Osteocyte (in vitro differentiated cells): ENCODE results near the gene TLR4. TPM values are rescaled to one million over a fixed set of nuclear protein-coding genes. Genes with fewer than 3 reads are reported as not detected.

Source experiments
- DNase-seq: peaks from one replicate; pipeline ENCODE4 v3.0.0; 2021; ENCODE audit warnings: mixed read lengths; ENCODE audit not compliant: unreplicated experiment; ENCODE audit errors: extremely low spot score
- H3K27ac Mint-ChIP-seq: one replicate; pipeline ENCODE4 v1.8.0; 2021; ENCODE audit warnings: mild to moderate bottlenecking, mixed read lengths; ENCODE audit not compliant: unreplicated experiment
- H3K27me3 Mint-ChIP-seq: one replicate; pipeline ENCODE4 v1.8.0; 2021; ENCODE audit warnings: mixed read lengths; ENCODE audit not compliant: unreplicated experiment
- H3K36me3 Mint-ChIP-seq: one replicate; pipeline ENCODE4 v1.8.0; 2021; ENCODE audit warnings: mixed read lengths; ENCODE audit not compliant: unreplicated experiment
- H3K4me1 Mint-ChIP-seq: one replicate; pipeline ENCODE4 v1.8.0; 2021; ENCODE audit warnings: mixed read lengths; ENCODE audit not compliant: unreplicated experiment
- H3K4me3 Mint-ChIP-seq: one replicate; pipeline ENCODE4 v1.8.0; 2021; ENCODE audit warnings: mild to moderate bottlenecking, moderate library complexity, mixed read lengths; ENCODE audit not compliant: unreplicated experiment
- H3K9me3 Mint-ChIP-seq: one replicate; pipeline ENCODE4 v1.8.0; 2021; ENCODE audit warnings: mixed read lengths; ENCODE audit not compliant: unreplicated experiment
- total RNA-seq: library from RNA; stranded (reverse); gene quantifications from 2 replicates; pipeline ENCODE4 v1.2.1, GENCODE V29; 2021
- TF ChIP-seq, protein P1 (sequence below): fragments of 200-600 bp; sonication (generic); IDR thresholded peaks from 2 replicates; pipeline ENCODE4 v1.5.0; 2021; ENCODE audit warnings: antibody characterized with exemption, mild to moderate bottlenecking, moderate library complexity

Gene TLR4
- total RNA-seq, 1 donor from 2014 or later = 30.5 TPM

- H3K27me3 Mint-ChIP-seq = no peaks in the 10 kb centered on the region
- H3K9me3 Mint-ChIP-seq = peaks cover 5% of the 10 kb centered on the region
- no peak overlapping the region for H3K4me3 Mint-ChIP-seq
- H3K4me1 Mint-ChIP-seq = peaks cover 37% of the 10 kb centered on the region
- TF ChIP-seq, protein P1, sequence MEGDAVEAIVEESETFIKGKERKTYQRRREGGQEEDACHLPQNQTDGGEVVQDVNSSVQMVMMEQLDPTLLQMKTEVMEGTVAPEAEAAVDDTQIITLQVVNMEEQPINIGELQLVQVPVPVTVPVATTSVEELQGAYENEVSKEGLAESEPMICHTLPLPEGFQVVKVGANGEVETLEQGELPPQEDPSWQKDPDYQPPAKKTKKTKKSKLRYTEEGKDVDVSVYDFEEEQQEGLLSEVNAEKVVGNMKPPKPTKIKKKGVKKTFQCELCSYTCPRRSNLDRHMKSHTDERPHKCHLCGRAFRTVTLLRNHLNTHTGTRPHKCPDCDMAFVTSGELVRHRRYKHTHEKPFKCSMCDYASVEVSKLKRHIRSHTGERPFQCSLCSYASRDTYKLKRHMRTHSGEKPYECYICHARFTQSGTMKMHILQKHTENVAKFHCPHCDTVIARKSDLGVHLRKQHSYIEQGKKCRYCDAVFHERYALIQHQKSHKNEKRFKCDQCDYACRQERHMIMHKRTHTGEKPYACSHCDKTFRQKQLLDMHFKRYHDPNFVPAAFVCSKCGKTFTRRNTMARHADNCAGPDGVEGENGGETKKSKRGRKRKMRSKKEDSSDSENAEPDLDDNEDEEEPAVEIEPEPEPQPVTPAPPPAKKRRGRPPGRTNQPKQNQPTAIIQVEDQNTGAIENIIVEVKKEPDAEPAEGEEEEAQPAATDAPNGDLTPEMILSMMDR = no peak
- H3K36me3 Mint-ChIP-seq = peaks cover 23% of the 10 kb centered on the region
- peak overlapping the region; percentile 61 for H3K27ac Mint-ChIP-seq
- DNase-seq = no peak
Measured at GRCh38 chr9:117718701-117719100, 14.5 kb downstream of the TLR4 start.

DNA sequence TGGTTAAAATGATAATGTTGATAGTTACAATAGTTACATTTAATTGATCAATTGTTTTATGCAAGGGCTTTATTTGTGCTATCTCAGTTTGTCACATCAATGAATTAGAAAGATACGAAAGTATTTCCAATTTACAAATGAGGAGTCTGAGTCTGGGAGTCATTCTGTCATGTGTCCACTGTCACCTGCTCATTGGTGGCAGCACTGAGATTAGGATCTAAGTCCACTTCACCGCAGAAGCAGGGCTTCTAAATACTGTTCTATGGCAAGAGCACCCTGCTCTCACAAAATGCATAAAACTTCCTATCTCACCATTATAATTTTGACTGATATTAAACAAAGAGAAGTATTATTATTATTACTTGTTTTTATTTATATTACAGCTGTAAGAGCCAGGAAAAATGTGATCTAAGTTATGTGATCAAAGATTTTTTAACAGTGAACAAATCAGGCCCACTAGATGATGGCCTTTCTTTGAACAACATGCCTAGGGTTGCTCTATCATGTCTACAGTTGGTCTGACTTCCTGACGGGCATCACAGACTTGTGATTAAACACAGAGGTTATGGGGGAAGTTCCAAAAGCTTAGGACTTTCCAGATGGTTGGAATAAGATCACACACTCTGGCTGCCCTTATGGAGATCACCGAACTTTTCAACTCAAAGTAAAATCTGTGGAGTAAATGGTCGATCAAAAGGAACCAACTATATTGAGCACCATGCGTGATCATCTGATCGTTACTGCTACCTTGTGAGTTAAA is 15.1 kb downstream of the TLR4 start:
- TF ChIP-seq, protein P1 = no peak
- no peak for DNase-seq
- Mint-ChIP-seq H3K27ac (peak overlapping the region; percentile 61), H3K4me3 (no peak overlapping the region), H3K27me3 (no peaks in the 10 kb centered on the region), H3K4me1 (peaks cover 44% of the 10 kb centered on the region), H3K36me3 (peaks cover 17% of the 10 kb centered on the region), H3K9me3 (peaks cover 5% of the 10 kb centered on the region)

DNA sequence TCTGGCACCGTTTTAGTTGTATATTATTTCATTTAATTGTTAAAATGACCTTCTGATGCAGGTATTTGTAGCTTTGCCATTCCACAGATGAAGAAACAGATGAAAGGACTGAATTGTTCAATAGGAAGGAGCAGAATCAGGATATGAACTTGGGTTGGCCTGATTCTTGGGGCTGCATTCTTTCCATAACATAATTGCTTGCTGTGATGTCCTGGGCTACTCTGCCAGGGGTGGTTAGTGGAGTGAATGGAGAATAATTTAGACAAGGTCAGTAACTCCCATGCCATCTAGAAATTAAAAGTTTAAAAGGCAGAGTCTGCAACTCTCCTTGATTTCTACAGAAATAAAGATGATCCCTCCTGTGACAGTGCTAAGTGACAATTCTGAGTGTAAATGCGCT is 15.9 kb downstream of the TLR4 start:
- Mint-ChIP-seq H3K9me3 (peaks cover 5% of the 10 kb centered on the region), H3K27ac (peak overlapping the region; percentile 70), H3K4me1 (peaks cover 44% of the 10 kb centered on the region), H3K4me3 (no peak overlapping the region), H3K27me3 (no peaks in the 10 kb centered on the region), H3K36me3 (peaks cover 12% of the 10 kb centered on the region)
- no peak for DNase-seq
- TF ChIP-seq, protein P1 = no peak

DNA sequence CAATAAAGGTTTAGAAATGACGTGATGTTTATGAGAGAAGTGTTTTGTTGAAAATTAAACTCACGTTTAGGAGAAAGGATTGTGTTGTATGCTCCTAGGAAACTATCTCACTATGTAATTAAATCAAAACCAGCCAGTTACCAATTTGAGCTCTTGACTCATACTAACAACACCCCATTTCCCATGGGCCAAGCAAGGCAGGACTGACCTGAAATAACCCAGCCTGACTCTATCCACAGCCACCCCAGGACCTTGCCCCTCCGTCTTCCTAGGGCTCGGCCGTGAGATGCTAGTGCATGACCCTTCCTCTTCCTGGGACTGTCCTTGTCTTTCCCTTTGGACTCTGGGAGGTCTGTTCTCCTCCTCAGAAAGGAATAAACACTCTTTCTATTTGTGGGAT is 16.4 kb downstream of the TLR4 start:
- peaks cover 5% of the 10 kb centered on the region for H3K9me3 Mint-ChIP-seq
- H3K27me3 Mint-ChIP-seq = no peaks in the 10 kb centered on the region
- peaks cover 7% of the 10 kb centered on the region for H3K36me3 Mint-ChIP-seq
- H3K4me1 Mint-ChIP-seq = peaks cover 44% of the 10 kb centered on the region
- DNase-seq = no peak
- H3K27ac Mint-ChIP-seq = peak overlapping the region; percentile 70
- H3K4me3 Mint-ChIP-seq = no peak overlapping the region
- TF ChIP-seq, protein P1 = no peak

- DNase-seq = no peak
- peaks cover 44% of the 10 kb centered on the region for H3K4me1 Mint-ChIP-seq
- H3K9me3 Mint-ChIP-seq = peaks cover 4% of the 10 kb centered on the region
- TF ChIP-seq, protein P1 = no peak
- peaks cover 4% of the 10 kb centered on the region for H3K36me3 Mint-ChIP-seq
- H3K27me3 Mint-ChIP-seq = no peaks in the 10 kb centered on the region
- H3K4me3 Mint-ChIP-seq = no peak overlapping the region
- peak overlapping the region; percentile 70 for H3K27ac Mint-ChIP-seq
Measured at GRCh38 chr9:117720987-117721386, 16.8 kb downstream of the TLR4 start.
